HEK293T (cell line): ENCODE measurements around the gene FSTL4.
"Not testable (repeated sequence)": the region's sequence is repeated elsewhere in the genome, so short reads cannot be mapped to it uniquely, and the experiment has no call there.

ENCODE experiments used
- CTCF ChIA-PET: fragments of 350-600 bp; formaldehyde crosslinking; extraction: SDS; loops from one replicate; lab custom pipeline; 2021; ENCODE audit warnings: antibody characterized with exemption, inconsistent platforms; lab: Yijun Ruan, JAX
- POLR2A ChIA-PET: fragments of 350-600 bp; formaldehyde crosslinking; extraction: SDS; loops from one replicate; lab custom pipeline; 2020; ENCODE audit warnings: antibody characterized with exemption, inconsistent platforms; lab: Yijun Ruan, JAX
- DNase-seq: peaks from one replicate; pipeline ENCODE4 v3.0.0; 2012; ENCODE audit warnings: mixed read lengths; ENCODE audit errors: extremely low spot score
- ARNT ChIP-seq: fragments of 450-650 bp; IDR thresholded peaks from 2 replicates; pipeline ENCODE4 v1.6.1; 2017; ENCODE audit warnings: mild to moderate bottlenecking
- BHLHE40 ChIP-seq: fragments of 450-650 bp; IDR thresholded peaks from 2 replicates; pipeline ENCODE4 v1.6.1; 2016; ENCODE audit warnings: mild to moderate bottlenecking, moderate library complexity, borderline replicate concordance
- CTBP1 ChIP-seq: fragments of 450-650 bp; IDR thresholded peaks from 2 replicates; pipeline ENCODE4 v1.6.1; 2016; ENCODE audit warnings: borderline replicate concordance
- ELF4 ChIP-seq: fragments of 450-650 bp; IDR thresholded peaks from 2 replicates; pipeline ENCODE4 v1.6.1; 2017; ENCODE audit warnings: antibody characterized with exemption
- FOXA1 ChIP-seq: fragments of 450-650 bp; IDR thresholded peaks from 2 replicates; pipeline ENCODE4 v1.6.1; 2016; ENCODE audit warnings: mild to moderate bottlenecking
- FOXK2 ChIP-seq: fragments of 450-650 bp; IDR thresholded peaks from 2 replicates; pipeline ENCODE4 v1.6.1; 2016; ENCODE audit warnings: mild to moderate bottlenecking
- FOXM1 ChIP-seq: fragments of 450-650 bp; IDR thresholded peaks from 2 replicates; pipeline ENCODE4 v1.6.1; 2017; ENCODE audit warnings: mild to moderate bottlenecking, borderline replicate concordance
- HDGF ChIP-seq: fragments of 450-650 bp; IDR thresholded peaks from 2 replicates; pipeline ENCODE4 v1.6.1; 2017; ENCODE audit warnings: antibody characterized with exemption, borderline replicate concordance
- L3MBTL2 ChIP-seq: fragments of 450-650 bp; conservative IDR thresholded peaks from 2 replicates; pipeline ENCODE4 v1.6.1; 2016; ENCODE audit warnings: mild to moderate bottlenecking
- LEF1 ChIP-seq: fragments of 450-650 bp; IDR thresholded peaks from 2 replicates; pipeline ENCODE4 v1.6.1; 2017; ENCODE audit warnings: mild to moderate bottlenecking, borderline replicate concordance
- NFRKB ChIP-seq: fragments of 450-650 bp; IDR thresholded peaks from 2 replicates; pipeline ENCODE4 v1.6.1; 2016; ENCODE audit warnings: mild to moderate bottlenecking, moderate library complexity
- PKNOX1 ChIP-seq: fragments of 450-650 bp; IDR thresholded peaks from 2 replicates; pipeline ENCODE4 v1.6.1; 2016
- SP1 ChIP-seq: fragments of 450-650 bp; IDR thresholded peaks from 2 replicates; pipeline ENCODE4 v1.6.1; 2017
- SUZ12 ChIP-seq: fragments of 450-650 bp; IDR thresholded peaks from 2 replicates; pipeline ENCODE4 v1.6.1; 2016; ENCODE audit warnings: mild to moderate bottlenecking
- TARDBP ChIP-seq: fragments of 450-650 bp; IDR thresholded peaks from 2 replicates; pipeline ENCODE4 v1.6.1; 2016
- ZNF384 ChIP-seq: fragments of 450-650 bp; IDR thresholded peaks from 2 replicates; pipeline ENCODE4 v1.6.1; 2016

Gene FSTL4

GRCh38 chr5:133449181-133449580, 163.2 kb downstream of the FSTL4 start:
- ChIA-PET POLR2A (no interaction called here), CTCF (no interaction called here)
- DNase-seq: no peak
- no peak for TF ChIP-seq FOXA1
- no peak for TF ChIP-seq LEF1
- TF ChIP-seq ELF4: no peak
- no peak for TF ChIP-seq HDGF
- no peak for TF ChIP-seq SUZ12
- no peak for TF ChIP-seq PKNOX1
- TF ChIP-seq SP1: no peak
- TF ChIP-seq L3MBTL2: no peak
- no peak for TF ChIP-seq TARDBP
- no peak for TF ChIP-seq NFRKB
- no peak for TF ChIP-seq FOXK2

- ChIA-PET CTCF (interaction anchor here (1.2 kb wide), 1 partner anchor 23 kb away, joined by 3 read pairs; no protein-coding TSS in a partner anchor), POLR2A (no interaction called here)
- no peak for DNase-seq
- TF ChIP-seq HDGF: no peak
- TF ChIP-seq NFRKB: no peak
- TF ChIP-seq ELF4: no peak
- TF ChIP-seq FOXK2: no peak
- no peak for TF ChIP-seq SUZ12
- TF ChIP-seq ZNF384: no peak
- TF ChIP-seq TARDBP: no peak
- TF ChIP-seq ARNT: no peak
- no peak for TF ChIP-seq FOXM1
- TF ChIP-seq SP1: no peak
- no peak for TF ChIP-seq LEF1
- no peak for TF ChIP-seq FOXA1
- TF ChIP-seq CTBP1: no peak
- TF ChIP-seq PKNOX1: no peak
- no peak for TF ChIP-seq L3MBTL2
- TF ChIP-seq BHLHE40: no peak
Measured at GRCh38 chr5:133446440-133446839, 165.9 kb downstream of the FSTL4 start.

GRCh38 chr5:133445744-133446143, 166.6 kb downstream of the FSTL4 start:
- ChIA-PET POLR2A (no interaction called here), CTCF (interaction anchor here (1.2 kb wide), 1 partner anchor 22 kb away, joined by 3 read pairs; no protein-coding TSS in a partner anchor)
- DNase-seq: no peak
- TF ChIP-seq ZNF384: no peak
- no peak for TF ChIP-seq FOXA1
- TF ChIP-seq CTBP1: no peak
- TF ChIP-seq L3MBTL2: no peak
- TF ChIP-seq TARDBP: no peak
- no peak for TF ChIP-seq PKNOX1
- no peak for TF ChIP-seq FOXK2
- TF ChIP-seq BHLHE40: no peak
- TF ChIP-seq SUZ12: no peak
- no peak for TF ChIP-seq FOXM1
- TF ChIP-seq ARNT: no peak
- no peak for TF ChIP-seq NFRKB

- DNase-seq, CTCF ChIA-PET, POLR2A ChIA-PET: not testable (repeated sequence)
Measured at GRCh38 chr5:133445204-133445603, 167.1 kb downstream of the FSTL4 start.

GRCh38 chr5:133444711-133445110, 167.6 kb downstream of the FSTL4 start:
- ChIA-PET CTCF (no interaction called here), POLR2A (no interaction called here)
- DNase-seq: no peak
- TF ChIP-seq FOXK2: no peak
- TF ChIP-seq ZNF384: no peak
- no peak for TF ChIP-seq ARNT
- no peak for TF ChIP-seq FOXM1
- TF ChIP-seq PKNOX1: no peak
- TF ChIP-seq SP1: no peak
- TF ChIP-seq SUZ12: no peak
- TF ChIP-seq NFRKB: no peak
- TF ChIP-seq TARDBP: no peak
- no peak for TF ChIP-seq FOXA1
- TF ChIP-seq HDGF: no peak
- TF ChIP-seq L3MBTL2: no peak
- no peak for TF ChIP-seq BHLHE40
- TF ChIP-seq CTBP1: no peak
- TF ChIP-seq ELF4: no peak
- TF ChIP-seq LEF1: no peak

- CTCF ChIA-PET: interaction anchor here (0.6 to 1.2 kb wide), 2 partner anchors 18 to 221 kb away, joined by 3 read pairs; no protein-coding TSS in a partner anchor
- TF ChIP-seq L3MBTL2 (no peak), LEF1 (no peak), HDGF (no peak), NFRKB (no peak), SP1 (no peak), ZNF384 (no peak), CTBP1 (no peak), FOXK2 (no peak), BHLHE40 (no peak), FOXM1 (no peak), SUZ12 (no peak), ARNT (no peak), FOXA1 (no peak), PKNOX1 (no peak), ELF4 (no peak), TARDBP (no peak)
- POLR2A ChIA-PET: no interaction called here
Measured at GRCh38 chr5:133441166-133441815, 171.1 kb downstream of the FSTL4 start.

More at GRCh38 chr5:133441166-133441815, 171.1 kb downstream of the FSTL4 start:
- DNase-seq: no peak
